Suprapubic skin (tissue), 4 donors: ENCODE data around the gene DDIT4. TPM values are rescaled to one million over a fixed set of nuclear protein-coding genes. Genes with fewer than 3 reads are reported as not detected.

Source experiments
- DNase-seq, 2 donors: peaks; one replicate each; pipeline ENCODE4 v3.0.0-alpha.2; 2019; ENCODE audit warnings: low spot score in 2 of 2
- H3K27ac ChIP-seq: fragments of 200-600 bp; sonication (generic); one replicate; pipeline ENCODE4 v1.5.1; 2019
- H3K27me3 ChIP-seq: fragments of 200-600 bp; sonication (generic); one replicate; pipeline ENCODE4 v1.5.1; 2019
- H3K36me3 ChIP-seq: fragments of 200-600 bp; sonication (generic); one replicate; pipeline ENCODE4 v1.5.1; 2019
- H3K4me1 ChIP-seq: fragments of 200-600 bp; sonication (generic); one replicate; pipeline ENCODE4 v1.5.1; 2019
- H3K4me3 ChIP-seq: fragments of 200-600 bp; sonication (generic); one replicate; pipeline ENCODE4 v1.5.1; 2019; ENCODE audit warnings: mild to moderate bottlenecking
- H3K9me3 ChIP-seq: fragments of 200-600 bp; sonication (generic); one replicate; pipeline ENCODE4 v1.5.1; 2019
- EP300 ChIP-seq: sonication (generic); formaldehyde crosslinking; IDR thresholded peaks from one replicate; pipeline ENCODE4 v1.6.1; 2017; ENCODE audit warnings: antibody characterized with exemption
- POLR2A ChIP-seq, 2 donors: fragments of 450-650 bp; IDR thresholded peaks; one replicate each; pipeline ENCODE4 v1.6.1; 2017; ENCODE audit warnings: antibody characterized with exemption in 2 of 2, mild to moderate bottlenecking in 2 of 2, moderate library complexity in 2 of 2
- POLR2AphosphoS5 ChIP-seq, 3 donors: sonication (generic); formaldehyde crosslinking; IDR thresholded peaks; one replicate each; pipeline ENCODE4 v1.6.1; 2017; ENCODE audit warnings: antibody characterized with exemption in 3 of 3
- WGBS: methylation state at CpG from one replicate; pipeline ENCODE4 v1.1.5; 2018; 5-methylcytosine and 5-hydroxymethylcytosine counted together
- total RNA-seq, 4 donors: library from RNA; depleted of rRNA; stranded (reverse); fragments of >200 nt; gene quantifications; one replicate each; pipeline ENCODE4 v1.1.0, GENCODE V29; 2016
- TF ChIP-seq, protein P1 (sequence below), 2 donors: fragments of 200-600 bp in 1 of 2; fragments of 450-650 bp in 1 of 2; sonication (generic) in 1 of 2; IDR thresholded peaks; one replicate each; pipeline ENCODE4 v1.5.1; 2016 to 2019; ENCODE audit warnings: antibody characterized with exemption in 2 of 2, mild to moderate bottlenecking in 1 of 2, moderate library complexity in 1 of 2

DDIT4 gene
- total RNA-seq, 4 donors from 2014 or later = 170 to 246 (median 225) TPM

DNA sequence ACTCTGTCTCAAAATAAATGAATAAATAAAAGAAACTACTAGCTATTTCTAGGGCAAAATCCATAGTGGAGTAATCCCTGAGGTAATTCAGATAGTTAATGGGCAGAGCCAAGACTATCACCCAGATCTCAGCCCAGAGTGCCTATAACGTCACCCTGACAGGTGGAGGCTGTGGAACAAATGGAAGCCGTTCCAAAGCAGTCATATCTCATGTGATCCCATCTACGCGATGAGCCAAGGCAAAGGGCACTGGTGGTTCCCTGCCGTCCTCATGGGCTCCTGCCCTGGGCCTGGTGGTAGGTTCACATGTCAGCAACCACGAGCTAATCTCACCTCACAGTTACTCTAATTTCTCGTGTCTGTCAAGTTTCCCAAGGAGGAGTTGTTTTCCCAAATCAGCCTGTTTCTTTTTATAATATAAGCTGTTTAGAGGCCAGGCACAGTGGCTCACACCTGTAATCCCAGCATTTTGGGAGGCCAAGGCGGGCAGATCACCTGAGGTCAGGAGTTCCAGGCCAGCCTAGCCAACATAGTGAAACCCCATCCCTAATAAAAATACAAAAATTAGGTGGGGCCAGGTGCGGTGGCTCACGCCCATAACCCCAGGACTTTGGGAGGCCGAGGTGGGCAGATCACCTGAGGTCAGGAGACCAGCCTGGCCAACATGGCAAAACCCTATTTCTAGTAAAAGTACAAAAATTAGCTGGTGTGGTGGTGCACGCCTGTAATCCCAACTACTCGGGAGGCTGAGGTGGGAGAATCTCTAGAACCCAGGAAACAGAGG, 35.1 kb upstream of the DDIT4 start:
- H3K9me3 ChIP-seq = no peaks in the 10 kb centered on the region
- TF ChIP-seq EP300 = no peak
- TF ChIP-seq, protein P1, sequence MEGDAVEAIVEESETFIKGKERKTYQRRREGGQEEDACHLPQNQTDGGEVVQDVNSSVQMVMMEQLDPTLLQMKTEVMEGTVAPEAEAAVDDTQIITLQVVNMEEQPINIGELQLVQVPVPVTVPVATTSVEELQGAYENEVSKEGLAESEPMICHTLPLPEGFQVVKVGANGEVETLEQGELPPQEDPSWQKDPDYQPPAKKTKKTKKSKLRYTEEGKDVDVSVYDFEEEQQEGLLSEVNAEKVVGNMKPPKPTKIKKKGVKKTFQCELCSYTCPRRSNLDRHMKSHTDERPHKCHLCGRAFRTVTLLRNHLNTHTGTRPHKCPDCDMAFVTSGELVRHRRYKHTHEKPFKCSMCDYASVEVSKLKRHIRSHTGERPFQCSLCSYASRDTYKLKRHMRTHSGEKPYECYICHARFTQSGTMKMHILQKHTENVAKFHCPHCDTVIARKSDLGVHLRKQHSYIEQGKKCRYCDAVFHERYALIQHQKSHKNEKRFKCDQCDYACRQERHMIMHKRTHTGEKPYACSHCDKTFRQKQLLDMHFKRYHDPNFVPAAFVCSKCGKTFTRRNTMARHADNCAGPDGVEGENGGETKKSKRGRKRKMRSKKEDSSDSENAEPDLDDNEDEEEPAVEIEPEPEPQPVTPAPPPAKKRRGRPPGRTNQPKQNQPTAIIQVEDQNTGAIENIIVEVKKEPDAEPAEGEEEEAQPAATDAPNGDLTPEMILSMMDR (IDR thresholded peaks at IDR 0.05) = no peak
- no peak for TF ChIP-seq POLR2A (IDR thresholded peaks at IDR 0.05)
- no peak for TF ChIP-seq POLR2AphosphoS5 (IDR thresholded peaks at IDR 0.05)
- no peak for DNase-seq
- H3K36me3 ChIP-seq = peaks cover 33% of the 10 kb centered on the region
- H3K27ac ChIP-seq = no peak overlapping the region
- WGBS = 95% methylated on average over 13 of the region's 13 CpGs
- H3K4me3 ChIP-seq = no peak overlapping the region
- H3K27me3 ChIP-seq = no peaks in the 10 kb centered on the region
- H3K4me1 ChIP-seq = peaks cover 25% of the 10 kb centered on the region

DNA sequence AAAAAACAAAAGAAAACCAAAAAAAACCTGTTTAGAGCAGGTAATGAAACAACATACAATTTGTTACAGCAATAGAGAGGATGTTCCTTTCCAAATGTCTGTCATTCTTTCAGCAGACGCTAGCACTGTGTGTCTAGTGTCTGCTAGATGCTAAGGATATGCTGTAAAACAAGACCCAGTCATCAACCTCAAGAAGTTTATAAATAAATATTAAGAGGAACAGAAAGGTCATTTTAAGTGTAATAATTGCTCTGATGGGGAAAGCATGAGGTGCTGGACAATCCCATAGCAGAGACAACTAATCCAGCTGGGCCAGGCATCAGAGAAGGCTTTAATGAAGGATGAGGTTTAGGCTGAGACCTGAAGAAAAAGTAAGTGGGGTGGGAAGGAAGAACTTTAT, 34.3 kb upstream of the DDIT4 start:
- DNase-seq = no peak
- 29% methylated on average over 1 of the region's 1 CpG for WGBS

DNA sequence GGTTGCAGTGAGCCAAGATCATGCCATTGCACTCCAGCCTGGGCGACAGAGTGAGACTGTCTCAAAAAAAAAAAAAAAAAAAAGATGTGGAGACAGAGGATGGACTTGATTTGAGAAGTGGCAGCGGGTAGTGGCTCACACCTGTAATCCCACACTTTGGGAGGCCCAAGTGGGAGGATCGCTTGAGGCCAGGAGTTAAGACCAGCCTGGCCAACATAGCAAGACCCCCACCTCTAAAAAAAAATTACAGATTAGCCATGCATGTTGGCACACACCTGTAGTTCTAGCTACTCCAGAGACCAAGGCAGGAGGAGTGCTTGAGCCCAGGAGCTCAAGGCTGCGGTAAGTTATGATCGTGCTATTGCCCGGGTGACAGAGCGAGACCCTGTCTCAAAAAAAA, 33.4 kb upstream of the DDIT4 start:
- H3K4me1 ChIP-seq = peaks cover 42% of the 10 kb centered on the region
- no peaks in the 10 kb centered on the region for H3K27me3 ChIP-seq
- no peak overlapping the region for H3K27ac ChIP-seq
- 86% methylated on average over 7 of the region's 7 CpGs for WGBS
- peaks cover 15% of the 10 kb centered on the region for H3K36me3 ChIP-seq
- H3K4me3 ChIP-seq = no peak overlapping the region
- TF ChIP-seq POLR2A (IDR thresholded peaks at IDR 0.05) (no peak), EP300 (no peak), POLR2AphosphoS5 (IDR thresholded peaks at IDR 0.05) (no peak)
- TF ChIP-seq, protein P1 (IDR thresholded peaks at IDR 0.05) = no peak
- H3K9me3 ChIP-seq = no peaks in the 10 kb centered on the region
- DNase-seq = no peak

More for the DNA sequence above, 34.3 kb upstream of the DDIT4 start:
- peaks cover 33% of the 10 kb centered on the region for H3K4me1 ChIP-seq
- TF ChIP-seq EP300 (no peak), POLR2AphosphoS5 (IDR thresholded peaks at IDR 0.05) (no peak)
- TF ChIP-seq, protein P1 (IDR thresholded peaks at IDR 0.05) = no peak
- H3K36me3 ChIP-seq = peaks cover 24% of the 10 kb centered on the region
- H3K27ac ChIP-seq = no peak overlapping the region
- H3K27me3 ChIP-seq = no peaks in the 10 kb centered on the region
- H3K4me3 ChIP-seq = no peak overlapping the region
- H3K9me3 ChIP-seq = no peaks in the 10 kb centered on the region

DNA sequence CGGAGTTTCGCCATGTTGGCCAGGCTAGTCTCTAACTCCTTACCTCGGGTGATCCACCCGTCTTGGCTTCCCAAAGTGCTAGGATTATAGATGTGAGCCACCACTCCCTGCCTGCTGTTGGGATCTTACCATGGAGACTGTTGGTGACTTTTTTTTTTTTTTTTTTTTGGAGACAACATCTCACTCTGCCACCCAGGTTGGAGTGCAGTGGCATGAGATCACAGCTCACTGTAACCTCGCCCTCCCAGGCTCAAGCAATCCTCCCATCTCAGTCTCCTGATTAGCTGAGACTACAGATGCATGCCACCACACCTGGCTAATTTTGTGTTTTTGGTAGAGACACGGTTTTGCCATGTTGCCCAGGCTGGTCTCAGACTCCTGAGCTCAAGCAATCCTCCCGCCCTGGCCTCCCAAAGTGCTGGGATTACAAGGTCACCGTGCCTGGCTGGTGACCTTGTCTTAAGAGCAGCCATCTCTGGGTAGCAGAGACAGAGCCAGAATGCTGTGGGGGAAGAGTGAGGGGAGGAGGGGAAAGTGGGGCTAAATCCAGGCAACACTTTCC, 32.0 kb upstream of the DDIT4 start:
- TF ChIP-seq POLR2A (IDR thresholded peaks at IDR 0.05) = no peak
- no peak for TF ChIP-seq POLR2AphosphoS5 (IDR thresholded peaks at IDR 0.05)
- TF ChIP-seq, protein P1 (IDR thresholded peaks at IDR 0.05) = no peak
- no peak for TF ChIP-seq EP300
- Histone ChIP-seq H3K27me3 (no peaks in the 10 kb centered on the region), H3K27ac (peak overlapping the region; percentile 76), H3K4me1 (peaks cover 56% of the 10 kb centered on the region), H3K4me3 (no peak overlapping the region), H3K9me3 (no peaks in the 10 kb centered on the region), H3K36me3 (peaks cover 5% of the 10 kb centered on the region)
- no peak for DNase-seq
- WGBS = 83% methylated on average over 8 of the region's 8 CpGs

DNA sequence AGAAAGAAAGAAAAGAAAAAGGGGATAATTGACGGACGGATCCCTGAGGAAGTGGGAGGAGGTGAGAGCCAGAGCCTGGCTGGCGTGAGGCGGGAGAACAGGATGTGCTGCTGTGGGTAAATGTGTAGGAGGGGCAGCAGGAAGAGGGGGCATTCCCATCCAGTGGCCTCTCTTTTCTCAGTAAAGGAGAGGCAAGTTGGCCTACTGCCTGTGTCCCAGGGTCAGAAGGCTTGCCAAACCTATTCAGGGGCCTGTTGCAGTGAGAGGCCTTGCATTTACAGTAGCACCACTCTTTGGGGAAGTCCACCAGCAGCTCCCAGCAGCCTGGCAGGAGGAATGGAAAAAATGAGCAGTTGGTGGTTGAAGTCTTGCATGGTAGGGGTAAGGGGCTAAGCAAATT, 31.0 kb upstream of the DDIT4 start:
- Histone ChIP-seq H3K4me1 (peaks cover 65% of the 10 kb centered on the region), H3K9me3 (no peaks in the 10 kb centered on the region), H3K4me3 (no peak overlapping the region), H3K27me3 (no peaks in the 10 kb centered on the region), H3K27ac (peak overlapping the region; percentile 76), H3K36me3 (no peaks in the 10 kb centered on the region)
- peak in 1 of 2 donors; percentile 82 for DNase-seq
- TF ChIP-seq POLR2AphosphoS5 (IDR thresholded peaks at IDR 0.05) (peak in 1 of 3 donors; percentile 83), EP300 (no peak)
- 50% methylated on average over 4 of the region's 4 CpGs for WGBS
